GM18517 (cell line): Measurements from ENCODE around the gene RBM47.
"Not testable (repeated sequence)": the region's sequence is repeated elsewhere in the genome, so short reads cannot be mapped to it uniquely, and the experiment has no call there.

ENCODE experiments used
- ATAC-seq: cut with Tn5 transposase; IDR thresholded peaks from one replicate; pipeline ENCODE4 v1.9.1; 2021; ENCODE audit warnings: mild to moderate bottlenecking, moderate library complexity; ENCODE audit not compliant: unreplicated experiment

The RBM47 gene

GRCh38 chr4:40455340-40455902 is 174.2 kb downstream of the RBM47 start:
- no peak for ATAC-seq

- no peak for ATAC-seq
These were observed 174.8 kb downstream of the RBM47 start for GRCh38 chr4:40454816-40455215.

GRCh38 chr4:40453912-40454311 is 175.8 kb downstream of the RBM47 start:
- no peak for ATAC-seq

- no peak for ATAC-seq
These were observed 180.8 kb downstream of the RBM47 start for GRCh38 chr4:40448875-40449274.

- ATAC-seq: no peak
These were observed 182.8 kb downstream of the RBM47 start for GRCh38 chr4:40446839-40447238.

- not testable (repeated sequence) for ATAC-seq
These were observed 183.4 kb downstream of the RBM47 start for GRCh38 chr4:40446261-40446750.

GRCh38 chr4:40445671-40446070 is 184.0 kb downstream of the RBM47 start:
- no peak for ATAC-seq

GRCh38 chr4:40441430-40441829 is 188.2 kb downstream of the RBM47 start:
- ATAC-seq: no peak

- no peak for ATAC-seq
These were observed 190.1 kb downstream of the RBM47 start for GRCh38 chr4:40439519-40439918.

GRCh38 chr4:40438384-40439026 is 191.2 kb downstream of the RBM47 start:
- no peak for ATAC-seq

- no peak for ATAC-seq
These were observed 191.8 kb downstream of the RBM47 start for GRCh38 chr4:40437741-40438383.

- ATAC-seq: not testable (repeated sequence)
These were observed 194.4 kb downstream of the RBM47 start for GRCh38 chr4:40435306-40435705.

- no peak for ATAC-seq
These were observed 195.5 kb downstream of the RBM47 start for GRCh38 chr4:40434126-40434687.

GRCh38 chr4:40432504-40432903 is 197.2 kb downstream of the RBM47 start:
- no peak for ATAC-seq

GRCh38 chr4:40427871-40428270 is 201.8 kb downstream of the RBM47 start:
- ATAC-seq: not testable (repeated sequence)

GRCh38 chr4:40427128-40427527 is 202.5 kb downstream of the RBM47 start:
- no peak for ATAC-seq

GRCh38 chr4:40425799-40426574 is 203.7 kb downstream of the RBM47 start:
- no peak for ATAC-seq

- no peak for ATAC-seq
These were observed 205.9 kb downstream of the RBM47 start for GRCh38 chr4:40423735-40424134.

- ATAC-seq: no peak
These were observed 207.6 kb downstream of the RBM47 start for GRCh38 chr4:40421839-40422708.

GRCh38 chr4:40419231-40419912 is 210.3 kb downstream of the RBM47 start:
- ATAC-seq: no peak
